GF-D8 (cell line): ENCODE results near the gene DDX46.
A peak's percentile ranks its signal among the peaks of the same experiment; 100 is the strongest.
"Not testable (repeated sequence)": the region's sequence is repeated elsewhere in the genome, so short reads cannot be mapped to it uniquely, and the experiment has no call there.

Source experiments
- DNase-seq: peaks from one replicate; lab custom pipeline; 2025; lab: John Stamatoyannopoulos, UW

Gene DDX46

GRCh38 chr5:134784946-134785620, 26.5 kb downstream of the DDX46 start:
- no peak for DNase-seq

- DNase-seq = no peak
These were observed 29.1 kb downstream of the DDX46 start for GRCh38 chr5:134787692-134788091.

DNA sequence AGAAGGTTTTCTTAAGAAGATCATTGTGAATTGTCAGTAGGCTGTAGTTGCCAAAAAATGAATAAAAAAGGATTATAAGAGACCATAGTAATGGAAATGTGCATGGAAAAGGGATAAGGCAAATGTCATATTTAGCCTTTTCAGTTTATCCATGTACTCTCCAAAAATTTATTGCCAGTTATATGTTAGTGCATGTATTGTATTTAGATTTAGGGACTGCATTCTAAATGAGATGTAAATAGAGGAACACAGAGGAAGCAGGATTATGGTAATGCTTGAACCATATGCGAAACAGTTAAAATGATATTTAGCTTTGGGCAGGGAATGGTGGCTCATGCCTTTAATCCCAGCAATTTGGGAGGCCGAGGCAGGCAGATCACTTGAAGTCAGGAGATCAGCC, 33.0 kb downstream of the DDX46 start:
- DNase-seq = no peak

DNA sequence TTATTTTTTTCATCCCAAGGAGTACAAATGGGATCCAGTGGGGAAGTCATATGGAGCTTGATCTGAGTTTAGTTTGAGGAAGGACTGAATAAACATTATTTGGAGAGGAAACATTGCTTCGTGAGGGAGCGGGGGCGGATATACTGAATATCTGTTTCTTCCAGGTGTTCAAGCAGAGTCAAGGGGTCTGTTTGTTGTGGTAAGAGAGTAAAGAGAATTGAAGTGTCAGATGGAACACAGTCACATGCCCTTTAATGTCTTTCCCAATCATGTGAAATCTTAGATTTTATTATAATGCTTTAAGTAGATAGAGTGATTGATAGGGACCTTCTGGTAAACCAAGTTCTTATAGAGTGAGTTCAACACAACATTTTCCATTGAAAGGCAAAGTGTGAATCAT, 33.7 kb downstream of the DDX46 start:
- DNase-seq = no peak

DNA sequence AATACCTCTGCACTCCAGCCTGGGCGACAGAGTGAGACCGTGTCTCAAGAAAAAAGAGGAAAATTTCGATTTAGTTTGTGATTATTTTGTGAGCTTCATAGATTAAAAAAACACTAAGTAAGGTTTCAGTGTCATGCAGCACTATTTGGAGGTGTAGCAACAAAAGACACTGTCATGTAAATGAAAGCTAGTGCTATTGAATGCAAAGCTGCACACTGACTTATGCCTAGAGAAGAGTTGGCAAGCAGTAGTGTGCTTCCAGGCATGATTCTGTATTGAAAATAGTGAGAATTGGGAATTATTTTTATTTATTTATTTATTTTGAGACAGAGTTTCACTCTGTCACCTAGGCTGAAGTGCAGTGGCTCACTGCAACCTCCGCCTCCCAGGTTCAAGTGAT, 34.5 kb downstream of the DDX46 start:
- no peak for DNase-seq

GRCh38 chr5:134794082-134794481, 35.5 kb downstream of the DDX46 start:
- no peak for DNase-seq

GRCh38 chr5:134794819-134795218, 36.2 kb downstream of the DDX46 start:
- no peak for DNase-seq

DNA sequence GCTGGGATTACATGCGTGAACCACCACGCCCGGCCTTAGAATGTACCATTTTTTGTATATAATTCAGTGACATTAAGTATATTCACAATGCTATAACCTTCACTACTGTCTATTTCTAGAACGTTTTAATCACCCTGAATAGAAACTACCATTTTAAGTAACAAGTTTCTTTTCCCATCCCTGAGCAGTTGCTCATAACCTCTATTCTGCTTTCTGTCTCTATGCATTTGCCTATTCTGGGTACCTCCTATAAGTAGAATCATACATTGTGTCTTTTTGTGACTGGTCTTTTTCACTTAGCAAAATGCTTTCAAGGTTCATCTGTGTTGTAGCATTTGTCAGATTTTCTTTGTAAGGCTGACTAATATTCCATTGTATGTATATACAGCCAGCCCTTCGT, 39.9 kb downstream of the DDX46 start:
- DNase-seq = no peak

GRCh38 chr5:134803821-134804220, 45.2 kb downstream of the DDX46 start:
- DNase-seq = no peak

- no peak for DNase-seq
These were observed 54.8 kb downstream of the DDX46 start for GRCh38 chr5:134813407-134813806.

DNA sequence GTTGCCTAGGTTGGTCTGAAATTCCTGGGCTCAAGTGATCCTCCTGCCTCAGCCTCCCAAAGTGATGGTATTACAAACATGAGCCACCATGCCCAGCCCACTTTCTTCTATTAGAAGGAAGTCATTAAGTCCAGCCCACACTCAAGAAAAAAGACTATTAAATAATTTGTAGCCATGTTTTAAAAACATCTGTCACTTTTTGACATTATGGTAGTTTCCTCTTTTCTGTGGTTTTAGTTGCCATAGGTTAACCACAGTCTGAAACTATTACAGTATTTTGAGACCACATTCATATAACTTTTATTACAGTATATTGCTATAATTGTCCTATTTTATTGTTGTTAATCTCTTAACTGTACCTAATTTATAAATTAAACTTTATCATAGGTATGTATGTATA, 55.2 kb downstream of the DDX46 start:
- DNase-seq = peak; percentile 20

- DNase-seq = no peak
These were observed 58.4 kb downstream of the DDX46 start for GRCh38 chr5:134817006-134817405.

- no peak for DNase-seq
These were observed 60.2 kb downstream of the DDX46 start for GRCh38 chr5:134818776-134819175.

DNA sequence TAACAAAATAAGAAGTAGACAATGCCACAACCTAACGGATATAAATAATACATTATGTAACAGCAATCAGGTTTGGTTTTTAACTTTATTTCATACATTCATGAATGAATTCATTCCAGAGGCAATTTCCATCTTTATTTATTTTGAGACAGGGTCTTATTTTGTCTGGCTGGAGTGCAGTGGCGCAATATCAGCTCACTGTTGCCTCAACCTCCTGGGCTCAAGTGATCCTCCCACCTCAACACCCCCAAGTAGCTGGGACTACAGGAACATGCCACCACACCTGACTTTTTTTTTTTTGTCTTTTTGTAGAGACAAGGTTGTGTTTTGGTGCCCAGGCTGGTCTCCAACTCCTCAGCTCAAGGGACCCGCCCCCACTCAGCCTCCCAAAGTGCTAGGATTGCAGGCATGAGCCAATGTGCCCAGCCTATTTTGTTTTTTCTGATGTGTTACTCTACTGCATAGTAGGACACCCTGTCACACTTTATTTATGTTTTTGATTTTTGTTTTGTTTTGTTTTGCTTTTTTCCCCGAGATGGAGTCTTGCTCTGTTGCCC, 60.9 kb downstream of the DDX46 start:
- no peak for DNase-seq

- DNase-seq = no peak
These were observed 63.3 kb downstream of the DDX46 start for GRCh38 chr5:134821841-134822240.

- no peak for DNase-seq
These were observed 66.1 kb downstream of the DDX46 start for GRCh38 chr5:134824681-134825080.

- no peak for DNase-seq
These were observed 66.6 kb downstream of the DDX46 start for GRCh38 chr5:134825212-134825611.

GRCh38 chr5:134833340-134834032, 74.9 kb downstream of the DDX46 start:
- no peak for DNase-seq

DNA sequence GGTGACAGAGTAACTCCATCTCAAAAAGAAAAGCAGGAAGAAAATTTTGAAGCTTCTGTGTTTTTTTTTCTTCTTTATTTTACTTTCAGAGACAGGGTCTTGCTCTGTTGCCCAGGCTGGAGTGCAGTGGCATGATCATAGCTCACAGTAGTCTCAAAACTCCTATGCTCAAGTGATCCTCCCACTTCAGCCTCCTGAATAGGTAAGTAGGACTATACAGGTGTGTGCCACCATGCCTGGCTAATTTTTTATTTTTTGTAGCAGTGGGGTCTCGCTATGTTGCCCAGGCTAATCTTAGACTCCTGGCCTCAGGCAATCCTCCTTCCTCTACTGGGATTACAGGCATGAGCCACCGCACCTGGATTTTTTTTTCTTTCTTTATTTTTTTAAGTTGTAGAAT, 77.0 kb downstream of the DDX46 start:
- DNase-seq = no peak

DNA sequence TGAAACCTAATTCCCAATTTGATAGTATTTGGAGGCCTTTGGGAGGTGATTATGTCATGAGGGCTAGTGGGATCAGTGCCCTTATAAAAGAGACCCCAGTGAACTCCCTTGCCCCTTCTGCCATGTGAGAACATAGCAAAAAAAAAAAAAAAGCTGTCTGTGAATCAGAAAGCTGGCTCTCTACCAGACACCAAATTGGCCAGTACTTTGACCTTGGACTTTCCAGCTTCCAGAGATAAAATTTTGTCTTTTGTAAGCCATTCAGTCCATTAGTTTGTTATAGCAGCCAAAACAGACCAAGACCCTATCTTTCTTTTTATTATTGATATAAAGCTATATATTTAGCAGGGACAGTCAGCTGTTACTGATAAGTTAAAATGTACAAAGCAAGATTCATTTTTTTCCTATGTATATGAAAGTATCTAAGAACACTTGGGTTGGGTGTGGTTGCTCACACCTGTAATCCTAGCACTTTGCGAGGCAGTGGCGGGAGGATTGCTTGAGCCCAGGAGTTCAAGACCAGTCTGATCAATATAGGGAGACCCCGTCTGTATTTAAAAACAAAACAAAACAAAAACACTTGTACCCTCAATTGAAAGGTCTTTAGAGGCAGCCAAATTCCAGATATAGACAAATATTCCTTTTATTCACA, 79.1 kb downstream of the DDX46 start:
- no peak for DNase-seq

- DNase-seq = not testable (repeated sequence)
These were observed 79.8 kb downstream of the DDX46 start for GRCh38 chr5:134838361-134838760.

DNA sequence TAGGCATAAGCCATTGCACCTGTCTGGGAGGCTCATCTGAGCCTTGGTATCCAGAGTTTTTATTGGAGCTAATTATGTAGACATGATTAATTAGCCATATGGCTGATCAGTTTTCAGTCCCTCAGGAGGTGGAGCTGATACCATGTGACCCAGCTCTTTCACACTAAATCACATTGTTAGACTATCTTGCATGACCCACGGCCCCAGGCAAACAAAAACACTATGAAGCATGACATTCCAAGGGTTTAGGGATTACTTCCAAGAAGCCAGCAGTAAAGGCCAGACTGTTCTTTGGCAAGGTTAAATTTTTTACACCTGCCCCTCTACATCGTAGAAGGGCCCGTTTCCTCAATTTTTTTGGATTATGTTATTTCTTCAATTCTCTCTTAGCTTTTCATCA, 82.2 kb downstream of the DDX46 start:
- no peak for DNase-seq

DNA sequence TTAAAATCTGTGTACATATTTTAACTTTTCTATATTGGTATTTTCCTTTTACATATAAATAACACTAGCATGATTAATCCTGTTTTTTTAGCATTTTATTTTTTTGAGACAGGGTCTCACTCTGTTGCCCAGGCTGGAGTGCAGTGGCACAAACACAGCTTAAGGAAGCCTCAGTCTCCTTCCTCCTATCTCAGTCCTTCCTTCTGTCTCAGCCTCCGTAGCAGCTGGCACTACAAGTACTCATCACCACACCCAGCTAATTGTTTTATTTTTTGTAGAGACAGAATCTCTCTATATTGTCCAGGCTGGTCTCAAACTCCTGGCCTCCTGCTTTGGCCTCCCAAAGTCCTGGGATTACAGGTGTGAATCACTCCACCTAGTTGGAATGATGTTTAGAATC, 85.7 kb downstream of the DDX46 start:
- no peak for DNase-seq
